HG03095 (cell line): ENCODE data around the gene MCTP1.

Source experiments
- ATAC-seq: cut with Tn5 transposase; IDR thresholded peaks from one replicate; pipeline ENCODE4 v1.9.1; 2021; ENCODE audit warnings: moderate library complexity; ENCODE audit not compliant: unreplicated experiment

MCTP1 gene

DNA sequence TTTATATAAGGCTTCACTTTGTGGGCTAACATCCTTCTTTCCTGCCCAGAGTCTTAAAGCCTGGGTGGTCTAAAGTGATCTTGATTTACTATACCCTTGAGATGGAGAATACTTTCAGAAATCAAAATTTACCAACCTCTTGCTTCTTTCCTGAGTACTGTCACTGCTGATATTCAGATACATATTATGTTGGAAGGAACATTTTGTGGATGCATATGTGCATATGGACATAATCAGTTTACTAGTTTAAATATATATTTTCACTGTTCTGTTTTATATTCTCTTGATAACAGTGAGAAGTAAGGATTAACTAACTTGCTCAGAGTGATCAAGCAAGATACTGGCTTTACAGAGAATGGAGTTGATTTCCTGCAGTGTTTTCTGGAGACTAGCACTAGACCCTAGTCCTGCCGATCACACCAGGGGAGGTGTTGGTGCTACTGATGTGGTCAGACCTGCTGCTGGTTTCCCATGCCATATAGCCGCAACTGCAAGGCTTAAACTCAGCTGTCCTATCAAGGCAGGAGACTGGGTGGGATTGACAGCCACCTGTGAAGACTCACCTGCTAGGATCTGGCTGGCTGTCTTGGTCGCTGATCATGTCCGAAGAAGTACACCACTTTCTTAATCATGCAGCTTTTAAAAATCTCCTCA lies 608.8 kb downstream of the MCTP1 start:
- ATAC-seq: no peak

DNA sequence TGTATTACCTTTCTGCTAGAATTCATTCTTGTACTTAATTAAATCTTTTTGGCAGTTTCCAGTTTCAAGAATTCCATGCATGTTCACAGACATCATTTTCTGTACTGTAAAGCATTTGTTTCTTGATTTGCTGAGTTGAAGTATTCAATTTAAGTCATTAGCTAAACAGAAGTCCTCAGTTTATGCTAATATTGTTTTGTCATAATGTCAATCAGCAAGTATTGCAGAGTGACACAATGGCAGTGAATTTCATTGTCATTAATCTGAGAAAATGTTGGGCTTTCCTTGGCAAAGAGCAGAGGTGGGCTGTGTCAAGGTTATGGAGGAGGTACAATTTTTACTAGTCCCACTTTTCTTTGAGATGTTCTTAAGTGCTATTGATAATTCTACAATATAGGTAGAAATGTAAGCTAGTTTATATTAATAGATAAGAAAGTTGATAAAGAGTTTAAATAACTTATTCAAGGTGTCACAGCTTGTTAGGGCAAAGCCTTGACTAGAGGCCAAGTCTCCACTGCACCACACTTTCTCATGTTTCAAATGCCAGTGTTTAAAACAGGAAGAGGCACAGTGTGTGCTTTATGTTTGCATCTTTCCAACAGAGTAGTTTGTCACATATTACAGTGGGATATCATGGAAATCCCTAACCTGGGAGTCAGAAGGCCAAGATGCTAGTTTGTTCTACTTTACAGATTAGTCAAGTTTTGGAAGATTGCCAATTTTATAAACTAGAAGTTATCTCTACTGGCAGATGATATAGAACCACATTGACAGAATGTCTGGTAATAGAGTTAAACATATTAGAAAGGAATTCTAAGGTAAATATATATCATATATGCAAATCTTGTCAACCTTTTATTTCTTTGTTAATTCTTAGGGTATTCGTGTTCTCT lies 610.2 kb downstream of the MCTP1 start:
- no peak for ATAC-seq

DNA sequence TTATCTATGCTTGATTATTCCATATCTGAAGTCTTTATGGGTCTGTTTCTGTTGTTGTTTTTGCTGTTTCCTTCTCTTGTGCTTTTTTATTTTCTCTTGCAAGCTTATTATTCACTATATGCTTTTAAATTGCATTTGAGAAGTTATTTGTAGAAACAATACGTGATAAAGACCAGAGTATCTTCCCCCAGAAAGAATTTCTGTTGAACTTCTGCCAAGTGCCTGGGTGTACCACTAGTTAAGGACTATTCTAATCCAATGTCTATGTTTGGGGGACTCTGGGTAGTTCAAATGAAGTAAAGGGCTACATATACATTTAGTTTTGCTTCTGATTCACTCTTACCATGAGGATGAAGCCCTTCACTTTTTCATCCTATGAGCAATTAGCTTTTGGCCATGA lies 612.1 kb downstream of the MCTP1 start:
- no peak for ATAC-seq

DNA sequence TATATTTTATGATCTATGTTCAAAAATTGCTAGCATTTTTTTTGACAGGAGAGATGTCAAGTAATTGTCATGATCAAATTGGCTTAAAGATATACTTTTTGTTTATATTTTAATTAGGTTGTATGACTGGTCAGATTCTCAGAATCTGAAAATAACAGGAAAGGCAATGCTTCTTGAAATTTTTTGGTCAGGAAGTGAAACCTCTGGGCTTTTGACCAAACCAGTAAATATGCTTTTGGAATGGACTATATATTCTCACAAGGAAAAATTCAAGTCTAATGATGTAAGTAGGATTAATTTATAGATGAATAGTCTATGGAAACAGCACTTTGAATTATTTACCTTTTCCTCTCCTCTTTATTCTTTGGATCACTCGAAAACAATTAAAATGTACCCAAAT lies 614.2 kb downstream of the MCTP1 start:
- no peak for ATAC-seq

DNA sequence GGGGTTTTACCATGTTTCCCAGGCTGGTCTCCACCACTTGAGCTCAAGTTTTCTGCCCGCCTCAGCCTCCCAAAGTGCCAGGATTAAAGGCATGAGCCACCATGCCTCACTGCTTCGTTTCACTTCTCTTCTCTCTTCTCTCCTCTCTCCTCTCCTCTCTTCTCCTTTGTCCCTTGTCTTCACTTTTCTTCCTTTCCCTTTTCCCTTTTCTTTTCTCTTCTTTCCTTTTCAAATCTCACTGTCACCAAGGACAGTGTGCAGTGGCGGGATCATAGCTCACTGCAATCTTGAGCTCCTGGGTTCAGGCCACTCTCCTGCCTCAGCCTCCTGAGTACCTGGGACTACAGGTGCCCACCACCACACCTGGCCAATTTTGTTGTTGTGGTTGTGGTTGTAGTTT lies 617.0 kb downstream of the MCTP1 start:
- ATAC-seq: no peak

DNA sequence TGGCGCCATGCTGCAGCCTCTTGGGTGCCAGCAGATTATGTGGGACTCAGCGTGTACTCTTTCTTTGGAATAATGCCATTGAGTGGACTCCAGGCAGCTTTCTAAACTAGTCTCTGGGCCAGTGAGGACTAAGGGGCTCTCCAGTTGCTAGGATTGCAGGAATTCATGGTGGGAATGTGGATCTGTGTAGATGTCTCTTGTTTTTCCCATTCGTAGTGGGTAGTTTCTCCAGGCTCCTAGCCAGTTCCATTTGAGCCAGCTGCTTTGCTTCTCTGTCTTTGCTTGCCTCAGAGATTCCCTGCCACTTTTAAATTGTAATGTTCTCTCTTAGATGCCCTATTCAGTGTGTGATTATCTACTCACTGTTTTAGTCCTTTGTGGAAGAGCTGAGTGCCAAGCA lies 623.8 kb downstream of the MCTP1 start:
- no peak for ATAC-seq

DNA sequence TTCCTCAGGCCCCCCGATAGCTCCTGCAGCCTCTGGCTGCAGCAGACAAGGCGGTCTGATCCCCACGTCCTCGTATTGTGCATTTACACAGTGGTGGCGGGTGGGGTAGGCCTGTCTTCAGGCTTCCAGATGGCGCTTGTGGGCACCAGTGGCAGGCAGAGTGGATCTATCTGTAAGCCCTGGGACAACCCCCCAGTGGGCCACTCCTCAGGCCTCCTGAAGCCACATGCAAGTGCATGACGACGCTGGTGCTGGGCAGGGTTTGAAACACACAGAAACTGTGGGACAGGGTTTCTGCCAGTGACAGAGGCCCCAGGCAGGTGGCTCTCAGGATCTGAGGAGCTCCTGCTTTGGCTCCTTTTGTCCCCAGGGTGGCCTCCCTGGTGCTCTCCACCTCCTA lies 624.4 kb downstream of the MCTP1 start:
- ATAC-seq: no peak

DNA sequence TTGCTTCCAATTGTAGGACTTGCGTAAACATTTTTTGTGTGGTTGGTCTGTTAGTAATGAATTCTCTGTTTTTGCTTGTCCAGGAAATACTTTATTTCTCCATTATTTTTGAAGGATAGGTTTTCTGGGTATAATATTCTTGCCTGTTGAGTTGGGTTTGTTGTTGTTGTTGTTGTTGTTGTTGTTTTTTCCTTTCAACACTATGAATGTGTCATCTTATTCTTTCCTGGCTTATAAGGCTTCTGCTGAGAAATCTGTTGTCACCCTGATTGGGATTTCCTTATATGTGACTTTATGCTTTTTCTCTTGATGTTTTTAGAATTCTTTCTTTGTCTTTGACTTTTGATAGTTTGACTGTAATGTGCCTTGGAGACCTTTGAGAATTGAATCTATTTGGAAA lies 626.6 kb downstream of the MCTP1 start:
- ATAC-seq: no peak
